T-helper 2 cell treated with Interferon-gamma antibody and Interleukin-4, amounts not matched to agents 100 ng/mL and 5 ng/mL, for 36 hours (primary cell): ENCODE data around the gene TMEM217. TPM values are rescaled to one million over a fixed set of nuclear protein-coding genes. Genes with fewer than 3 reads are reported as not detected.

Experiments used
- intact Hi-C: fragments of 100-400 bp; cut with micrococcal nuclease; formaldehyde crosslinking; loops from one replicate; pipeline ENCODE4 v1.15.1; 2023
- total RNA-seq: library from RNA; stranded (reverse); gene quantifications from 2 replicates; pipeline ENCODE4 v1.2.3, GENCODE V29; 2022

Gene TMEM217
- total RNA-seq, 1 donor from 2014 or later = 3.0 TPM

DNA sequence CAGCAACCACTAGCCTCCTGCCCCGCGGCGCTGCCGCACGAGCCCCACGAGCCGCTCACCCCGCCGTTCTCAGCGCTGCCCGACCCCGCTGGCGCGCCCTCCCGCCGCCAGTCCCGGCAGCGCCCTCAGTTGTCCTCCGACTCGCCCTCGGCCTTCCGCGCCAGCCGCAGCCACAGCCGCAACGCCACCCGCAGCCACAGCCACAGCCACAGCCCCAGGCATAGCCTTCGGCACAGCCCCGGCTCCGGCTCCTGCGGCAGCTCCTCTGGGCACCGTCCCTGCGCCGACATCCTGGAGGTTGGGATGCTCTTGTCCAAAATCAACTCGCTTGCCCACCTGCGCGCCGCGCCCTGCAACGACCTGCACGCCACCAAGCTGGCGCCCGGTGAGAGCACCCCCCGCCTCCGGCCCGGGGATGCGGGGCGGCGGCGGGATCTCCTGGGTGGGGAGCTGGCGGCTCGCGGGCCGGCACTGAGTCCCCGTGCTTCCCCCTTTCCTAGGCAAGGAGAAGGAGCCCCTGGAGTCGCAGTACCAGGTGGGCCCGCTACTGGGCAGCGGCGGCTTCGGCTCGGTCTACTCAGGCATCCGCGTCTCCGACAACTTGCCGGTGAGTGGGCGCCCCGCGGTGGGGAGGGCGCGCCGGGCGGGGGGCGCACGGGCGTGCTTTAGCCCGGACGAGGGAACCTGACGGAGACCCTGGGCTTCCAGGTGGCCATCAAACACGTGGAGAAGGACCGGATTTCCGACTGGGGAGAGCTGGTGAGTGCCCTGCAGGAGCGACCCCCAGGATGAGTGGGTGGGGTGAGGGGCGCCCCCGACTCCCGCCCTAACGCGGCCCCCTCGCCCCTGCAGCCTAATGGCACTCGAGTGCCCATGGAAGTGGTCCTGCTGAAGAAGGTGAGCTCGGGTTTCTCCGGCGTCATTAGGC is 87.4 kb downstream of the TMEM217 start:
- intact Hi-C loops = loop anchor here (5.0 kb wide), 4 partner anchors 68 to 573 kb away; partner anchors contain the start of gene C6orf89

GRCh38 chr6:37169496-37170272 is 88.3 kb downstream of the TMEM217 start, which contains the start of gene PIM1:
Gene PIM1 (plus strand): TSS chr6:37170152. CDS start chr6:37170576, 424 bp downstream.
- intact Hi-C loops = loop anchor here (1.0 to 5.0 kb wide), 8 partner anchors 14 to 572 kb away; partner anchors contain the start of genes C6orf89 and PPIL1

GRCh38 chr6:37168811-37169495 is 89.0 kb downstream of the TMEM217 start:
- intact Hi-C loops = loop anchor here (1.0 to 5.0 kb wide), 4 partner anchors 14 to 297 kb away; partner anchors contain the start of gene PPIL1

GRCh38 chr6:37168163-37168758 is 89.7 kb downstream of the TMEM217 start:
- intact Hi-C loops = loop anchor here (2.0 to 5.0 kb wide), 2 partner anchors 255 to 296 kb away; partner anchors contain the start of gene PPIL1

- intact Hi-C loops = no loop called here
These were observed 95.2 kb downstream of the TMEM217 start for GRCh38 chr6:37162740-37163139.

Other genes starting within 250 kb of the TMEM217 start
- gene PIM1, start 88.0 kb downstream of the TMEM217 start, total RNA-seq = 550 and 551 TPM in 2 replicates
- gene TBC1D22B, start 372 bp downstream of the TMEM217 start, total RNA-seq = 16.5 and 16.9 TPM in 2 replicates
- gene RNF8, start 95.8 kb upstream of the TMEM217 start, total RNA-seq = 22.8 and 26.8 TPM in 2 replicates
- 68.7 and 69.4 TPM in 2 replicates for gene CMTR1, start 175.1 kb upstream of the TMEM217 start, total RNA-seq
- gene CCDC167, start 241.7 kb upstream of the TMEM217 start, total RNA-seq = 70.5 and 72.1 TPM in 2 replicates